ENCODE data around the gene GRIFIN.

GRIFIN gene

DNA sequence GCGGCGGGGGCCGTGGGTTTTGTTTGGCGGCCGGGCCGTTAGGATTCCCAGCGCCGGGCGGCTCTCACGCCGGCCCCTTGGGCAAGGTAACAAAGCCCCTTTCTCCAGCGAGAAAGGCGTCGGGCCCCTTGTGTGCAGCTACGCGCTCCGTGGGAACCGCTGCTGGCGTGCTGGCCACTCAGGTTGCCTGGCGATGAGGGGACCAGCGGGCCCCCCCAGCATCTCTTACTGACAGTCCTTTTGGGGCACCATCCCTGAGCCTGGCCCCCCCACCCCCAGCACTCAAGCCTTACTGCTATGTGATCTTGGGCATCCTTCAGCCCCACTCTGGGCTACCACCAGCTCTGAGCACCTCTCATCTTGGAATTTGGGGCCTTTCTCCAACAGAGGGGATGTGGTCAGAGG, 45.1 kb upstream of the GRIFIN start:
- ChIA-PET CTCF (interaction anchor here (0.6 to 1.4 kb wide), 2 partner anchors 52 to 767 kb away, joined by 3 to 4 read pairs; no protein-coding TSS in a partner anchor), POLR2A (interaction anchor here (1.5 kb wide), 1 partner anchor 118 kb away, joined by 3 read pairs; no protein-coding TSS in a partner anchor)

DNA sequence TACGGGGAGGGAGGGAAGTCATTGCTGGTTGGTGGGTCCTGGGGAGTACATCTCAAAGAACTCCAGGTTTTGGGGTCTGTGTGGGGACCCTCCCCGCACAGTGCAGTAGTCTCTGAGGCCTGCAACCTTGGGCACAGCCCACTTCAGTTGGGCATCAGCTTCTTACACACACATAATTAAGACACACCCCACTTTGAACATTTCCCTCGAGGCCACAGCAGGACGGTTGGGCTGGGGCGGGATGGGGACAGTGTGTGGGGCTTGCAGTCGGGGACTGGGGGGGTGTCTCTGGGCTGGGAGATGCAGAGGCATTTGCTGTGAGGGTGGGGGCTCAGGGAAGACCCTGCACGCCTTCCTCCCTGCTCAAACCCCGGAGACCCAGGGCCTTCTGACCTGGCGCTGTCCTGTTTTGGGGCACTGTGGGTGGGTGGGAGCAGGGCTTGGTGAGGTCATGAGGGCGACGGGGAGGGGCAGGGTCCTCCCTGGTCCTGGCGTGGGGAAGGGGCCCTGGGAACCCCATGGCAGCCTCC, 44.6 kb upstream of the GRIFIN start:
- TF ChIP-seq, protein P1, sequence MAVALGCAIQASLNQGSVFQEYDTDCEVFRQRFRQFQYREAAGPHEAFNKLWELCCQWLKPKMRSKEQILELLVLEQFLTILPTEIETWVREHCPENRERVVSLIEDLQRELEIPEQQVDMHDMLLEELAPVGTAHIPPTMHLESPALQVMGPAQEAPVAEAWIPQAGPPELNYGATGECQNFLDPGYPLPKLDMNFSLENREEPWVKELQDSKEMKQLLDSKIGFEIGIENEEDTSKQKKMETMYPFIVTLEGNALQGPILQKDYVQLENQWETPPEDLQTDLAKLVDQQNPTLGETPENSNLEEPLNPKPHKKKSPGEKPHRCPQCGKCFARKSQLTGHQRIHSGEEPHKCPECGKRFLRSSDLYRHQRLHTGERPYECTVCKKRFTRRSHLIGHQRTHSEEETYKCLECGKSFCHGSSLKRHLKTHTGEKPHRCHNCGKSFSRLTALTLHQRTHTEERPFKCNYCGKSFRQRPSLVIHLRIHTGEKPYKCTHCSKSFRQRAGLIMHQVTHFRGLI (tag by site-specific recombination; IDR thresholded peaks at IDR 0.05), result peak; percentile 89
- peak; percentile 46 for TF ChIP-seq KLF1 (tag by site-specific recombination; IDR thresholded peaks at IDR 0.05)
- TF ChIP-seq ZNF560 (tag by site-specific recombination; IDR thresholded peaks at IDR 0.05; ENCODE audit: borderline replicate concordance), result no peak
- TF ChIP-seq ZNF660 (tag by site-specific recombination; IDR thresholded peaks at IDR 0.05), result no peak
- CTCF ChIA-PET, result interaction anchor here (0.6 to 1.4 kb wide), 2 partner anchors 52 to 766 kb away, joined by 3 to 4 read pairs; no protein-coding TSS in a partner anchor
- H3K36me3 ChIP-seq (ENCODE audit: control insufficient read depth in 2 of 2, insufficient read depth in 1 of 2, low read length in 2 of 2), result no peaks in the 10 kb centered on the region
- H3K4me1 ChIP-seq (ENCODE audit: control insufficient read depth, insufficient read depth, low read length), result peaks cover 10% of the 10 kb centered on the region
- H3K27ac ChIP-seq (ENCODE audit: extremely low read depth, low read depth, low read length), result no peak overlapping the region
- POLR2A ChIA-PET, result interaction anchor here (1.0 kb wide), 1 partner anchor 28 kb away, joined by 3 read pairs; no protein-coding TSS in a partner anchor
- peak overlapping the region; percentile 39 for H3K4me3 ChIP-seq (ENCODE audit: low read depth, low read length)
- H3K9me3 ChIP-seq (ENCODE audit: control insufficient read depth, insufficient read depth, low read depth, low read length), result no peaks in the 10 kb centered on the region

More for the DNA sequence above, 45.1 kb upstream of the GRIFIN start:
- H3K9me3 ChIP-seq (ENCODE audit: control insufficient read depth, insufficient read depth, low read depth, low read length), result no peaks in the 10 kb centered on the region
- H3K36me3 ChIP-seq (ENCODE audit: control insufficient read depth in 2 of 2, insufficient read depth in 1 of 2, low read length in 2 of 2), result no peaks in the 10 kb centered on the region
- no peak overlapping the region for H3K27ac ChIP-seq (ENCODE audit: extremely low read depth, low read depth, low read length)
- peaks cover 11% of the 10 kb centered on the region for H3K4me1 ChIP-seq (ENCODE audit: control insufficient read depth, insufficient read depth, low read length)
- no peak overlapping the region for H3K4me3 ChIP-seq (ENCODE audit: low read depth, low read length)
- 0 out of 2 replicates have a peak, but pooled peaks have one; percentile 10 for TF ChIP-seq ZBTB8A (tag by site-specific recombination; IDR thresholded peaks at IDR 0.05)
- TF ChIP-seq, protein P2, sequence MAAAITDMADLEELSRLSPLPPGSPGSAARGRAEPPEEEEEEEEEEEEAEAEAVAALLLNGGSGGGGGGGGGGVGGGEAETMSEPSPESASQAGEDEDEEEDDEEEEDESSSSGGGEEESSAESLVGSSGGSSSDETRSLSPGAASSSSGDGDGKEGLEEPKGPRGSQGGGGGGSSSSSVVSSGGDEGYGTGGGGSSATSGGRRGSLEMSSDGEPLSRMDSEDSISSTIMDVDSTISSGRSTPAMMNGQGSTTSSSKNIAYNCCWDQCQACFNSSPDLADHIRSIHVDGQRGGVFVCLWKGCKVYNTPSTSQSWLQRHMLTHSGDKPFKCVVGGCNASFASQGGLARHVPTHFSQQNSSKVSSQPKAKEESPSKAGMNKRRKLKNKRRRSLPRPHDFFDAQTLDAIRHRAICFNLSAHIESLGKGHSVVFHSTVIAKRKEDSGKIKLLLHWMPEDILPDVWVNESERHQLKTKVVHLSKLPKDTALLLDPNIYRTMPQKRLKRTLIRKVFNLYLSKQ (tag by site-specific recombination; IDR thresholded peaks at IDR 0.05; ENCODE audit: borderline replicate concordance), result no peak

DNA sequence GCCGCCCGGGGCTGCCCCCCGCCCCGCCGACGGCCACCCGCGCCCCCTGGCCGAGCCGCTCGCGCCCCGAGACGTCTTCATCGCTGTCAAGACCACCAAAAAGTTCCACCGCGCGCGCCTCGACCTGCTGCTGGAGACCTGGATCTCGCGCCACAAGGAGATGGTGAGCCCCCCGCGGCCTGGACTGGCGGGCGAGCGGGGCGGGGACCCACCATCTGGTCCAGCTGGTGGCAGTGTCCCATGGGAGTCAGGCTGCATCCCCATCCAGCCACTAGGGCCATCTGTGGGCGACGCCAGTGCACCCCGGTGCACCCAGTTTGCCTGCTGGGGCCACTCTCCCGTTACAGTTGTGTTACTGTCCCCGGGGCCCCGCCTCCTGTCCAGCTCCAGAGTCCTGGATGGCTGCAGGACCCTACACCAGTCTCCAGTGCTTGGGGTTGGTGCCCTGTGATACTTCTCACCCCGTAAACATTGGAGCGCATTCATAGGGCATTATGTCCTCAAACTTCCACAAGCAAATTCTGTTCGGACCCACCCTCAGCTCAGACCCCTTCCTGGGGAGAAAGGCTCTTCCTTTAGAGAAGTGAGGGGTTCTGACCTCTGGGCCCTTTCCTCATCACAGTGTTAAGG, 44.0 kb upstream of the GRIFIN start:
- H3K27ac ChIP-seq (ENCODE audit: extremely low read depth, low read depth, low read length), result no peak overlapping the region
- TF ChIP-seq, protein P3, sequence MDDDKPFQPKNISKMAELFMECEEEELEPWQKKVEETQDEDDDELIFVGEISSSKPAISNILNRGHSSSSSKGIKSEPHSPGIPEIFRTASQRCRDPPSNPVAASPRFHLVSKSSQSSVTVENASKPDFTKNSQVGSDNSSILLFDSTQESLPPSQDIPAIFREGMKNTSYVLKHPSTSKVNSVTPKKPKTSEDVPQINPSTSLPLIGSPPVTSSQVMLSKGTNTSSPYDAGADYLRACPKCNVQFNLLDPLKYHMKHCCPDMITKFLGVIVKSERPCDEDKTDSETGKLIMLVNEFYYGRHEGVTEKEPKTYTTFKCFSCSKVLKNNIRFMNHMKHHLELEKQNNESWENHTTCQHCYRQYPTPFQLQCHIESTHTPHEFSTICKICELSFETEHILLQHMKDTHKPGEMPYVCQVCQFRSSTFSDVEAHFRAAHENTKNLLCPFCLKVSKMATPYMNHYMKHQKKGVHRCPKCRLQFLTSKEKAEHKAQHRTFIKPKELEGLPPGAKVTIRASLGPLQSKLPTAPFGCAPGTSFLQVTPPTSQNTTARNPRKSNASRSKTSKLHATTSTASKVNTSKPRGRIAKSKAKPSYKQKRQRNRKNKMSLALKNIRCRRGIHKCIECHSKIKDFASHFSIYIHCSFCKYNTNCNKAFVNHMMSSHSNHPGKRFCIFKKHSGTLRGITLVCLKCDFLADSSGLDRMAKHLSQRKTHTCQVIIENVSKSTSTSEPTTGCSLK (tag by site-specific recombination; IDR thresholded peaks at IDR 0.05), result no peak
- no peak for TF ChIP-seq ZNF48 (tag by site-specific recombination; IDR thresholded peaks at IDR 0.05)
- peak; percentile 59; the same call in 1 of the 2 replicates for TF ChIP-seq ZBTB20 (tag by site-specific recombination; IDR thresholded peaks at IDR 0.05)
- TF ChIP-seq BCL11B (tag by site-specific recombination; IDR thresholded peaks at IDR 0.05; ENCODE audit: low read depth), result no peak
- no peak for TF ChIP-seq ZBTB7A (tag by site-specific recombination; IDR thresholded peaks at IDR 0.05; ENCODE audit: low read depth)
- no peak for TF ChIP-seq MZF1 (tag by site-specific recombination; IDR thresholded peaks at IDR 0.05; ENCODE audit: borderline replicate concordance)
- TF ChIP-seq, protein P4, sequence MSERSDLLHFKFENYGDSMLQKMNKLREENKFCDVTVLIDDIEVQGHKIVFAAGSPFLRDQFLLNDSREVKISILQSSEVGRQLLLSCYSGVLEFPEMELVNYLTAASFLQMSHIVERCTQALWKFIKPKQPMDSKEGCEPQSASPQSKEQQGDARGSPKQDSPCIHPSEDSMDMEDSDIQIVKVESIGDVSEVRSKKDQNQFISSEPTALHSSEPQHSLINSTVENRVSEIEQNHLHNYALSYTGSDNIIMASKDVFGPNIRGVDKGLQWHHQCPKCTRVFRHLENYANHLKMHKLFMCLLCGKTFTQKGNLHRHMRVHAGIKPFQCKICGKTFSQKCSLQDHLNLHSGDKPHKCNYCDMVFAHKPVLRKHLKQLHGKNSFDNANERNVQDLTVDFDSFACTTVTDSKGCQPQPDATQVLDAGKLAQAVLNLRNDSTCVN (tag by site-specific recombination; optimal IDR thresholded peaks at IDR 0.05), result peak; percentile 40
- TF ChIP-seq BCL11A (tag by site-specific recombination; IDR thresholded peaks at IDR 0.05; ENCODE audit: low read depth), result 0 out of 2 replicates have a peak, but pooled peaks have one; percentile 14
- peak; percentile 70 for TF ChIP-seq GLIS2 (tag by site-specific recombination; IDR thresholded peaks at IDR 0.05)
- TF ChIP-seq, protein P5, sequence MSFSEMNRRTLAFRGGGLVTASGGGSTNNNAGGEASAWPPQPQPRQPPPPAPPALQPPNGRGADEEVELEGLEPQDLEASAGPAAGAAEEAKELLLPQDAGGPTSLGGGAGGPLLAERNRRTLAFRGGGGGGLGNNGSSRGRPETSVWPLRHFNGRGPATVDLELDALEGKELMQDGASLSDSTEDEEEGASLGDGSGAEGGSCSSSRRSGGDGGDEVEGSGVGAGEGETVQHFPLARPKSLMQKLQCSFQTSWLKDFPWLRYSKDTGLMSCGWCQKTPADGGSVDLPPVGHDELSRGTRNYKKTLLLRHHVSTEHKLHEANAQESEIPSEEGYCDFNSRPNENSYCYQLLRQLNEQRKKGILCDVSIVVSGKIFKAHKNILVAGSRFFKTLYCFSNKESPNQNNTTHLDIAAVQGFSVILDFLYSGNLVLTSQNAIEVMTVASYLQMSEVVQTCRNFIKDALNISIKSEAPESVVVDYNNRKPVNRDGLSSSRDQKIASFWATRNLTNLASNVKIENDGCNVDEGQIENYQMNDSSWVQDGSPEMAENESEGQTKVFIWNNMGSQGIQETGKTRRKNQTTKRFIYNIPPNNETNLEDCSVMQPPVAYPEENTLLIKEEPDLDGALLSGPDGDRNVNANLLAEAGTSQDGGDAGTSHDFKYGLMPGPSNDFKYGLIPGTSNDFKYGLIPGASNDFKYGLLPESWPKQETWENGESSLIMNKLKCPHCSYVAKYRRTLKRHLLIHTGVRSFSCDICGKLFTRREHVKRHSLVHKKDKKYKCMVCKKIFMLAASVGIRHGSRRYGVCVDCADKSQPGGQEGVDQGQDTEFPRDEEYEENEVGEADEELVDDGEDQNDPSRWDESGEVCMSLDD (tag by site-specific recombination; IDR thresholded peaks at IDR 0.05), result peak; percentile 51; the same call in 1 of the 2 replicates
- TF ChIP-seq, protein P6, sequence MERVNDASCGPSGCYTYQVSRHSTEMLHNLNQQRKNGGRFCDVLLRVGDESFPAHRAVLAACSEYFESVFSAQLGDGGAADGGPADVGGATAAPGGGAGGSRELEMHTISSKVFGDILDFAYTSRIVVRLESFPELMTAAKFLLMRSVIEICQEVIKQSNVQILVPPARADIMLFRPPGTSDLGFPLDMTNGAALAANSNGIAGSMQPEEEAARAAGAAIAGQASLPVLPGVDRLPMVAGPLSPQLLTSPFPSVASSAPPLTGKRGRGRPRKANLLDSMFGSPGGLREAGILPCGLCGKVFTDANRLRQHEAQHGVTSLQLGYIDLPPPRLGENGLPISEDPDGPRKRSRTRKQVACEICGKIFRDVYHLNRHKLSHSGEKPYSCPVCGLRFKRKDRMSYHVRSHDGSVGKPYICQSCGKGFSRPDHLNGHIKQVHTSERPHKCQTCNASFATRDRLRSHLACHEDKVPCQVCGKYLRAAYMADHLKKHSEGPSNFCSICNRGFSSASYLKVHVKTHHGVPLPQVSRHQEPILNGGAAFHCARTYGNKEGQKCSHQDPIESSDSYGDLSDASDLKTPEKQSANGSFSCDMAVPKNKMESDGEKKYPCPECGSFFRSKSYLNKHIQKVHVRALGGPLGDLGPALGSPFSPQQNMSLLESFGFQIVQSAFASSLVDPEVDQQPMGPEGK (tag by site-specific recombination; IDR thresholded peaks at IDR 0.05), result peak; percentile 47

More for the DNA sequence above, 44.0 kb upstream of the GRIFIN start:
- Histone ChIP-seq H3K9me3 (ENCODE audit: control insufficient read depth, insufficient read depth, low read depth, low read length) (no peaks in the 10 kb centered on the region), H3K36me3 (ENCODE audit: control insufficient read depth in 2 of 2, insufficient read depth in 1 of 2, low read length in 2 of 2) (no peaks in the 10 kb centered on the region), H3K4me1 (ENCODE audit: control insufficient read depth, insufficient read depth, low read length) (peaks cover 8% of the 10 kb centered on the region), H3K4me3 (ENCODE audit: low read depth, low read length) (peak overlapping the region; percentile 39)
- ChIA-PET CTCF (interaction anchor here (1.4 kb wide), 1 partner anchor 51 kb away, joined by 4 read pairs; no protein-coding TSS in a partner anchor), POLR2A (interaction anchor here (1.0 to 1.1 kb wide), 2 partner anchors 11 to 27 kb away, joined by 3 read pairs; no protein-coding TSS in a partner anchor)

All from HEK293 (cell line).